Sciatic nerve (tissue), 2 donors: ENCODE results near the gene KRTAP5-3. TPM values are rescaled to one million over a fixed set of nuclear protein-coding genes. Genes with fewer than 3 reads are reported as not detected.

Source experiments
- ATAC-seq: fragments of 200-7000 bp; cut with Tn5 transposase; one replicate; pipeline ENCODE4 v1.9.1; 2020; ENCODE audit warnings: mild to moderate bottlenecking, moderate library complexity
- DNase-seq: peaks from one replicate; pipeline ENCODE4 v3.0.0-alpha.2; 2020; ENCODE audit warnings: low spot score
- intact Hi-C: fragments of 100-400 bp; cut with DNase I; formaldehyde crosslinking; loops from one replicate; pipeline ENCODE4 v1.14.2; 2022
- total RNA-seq: library from RNA; stranded (reverse); fragmentation: NEBNext Ultra II Directional; extraction: Animal tissue kit (Norgen Biotek cat#: 25700); gene quantifications from one replicate; pipeline ENCODE4 v1.2.1, GENCODE V29; 2021
- donor health status: DM: no; HTN: no; CAD: no.
- donor health status: DM: no; HTN: no; CAD: no.

The KRTAP5-3 gene
- total RNA-seq, 1 donor from 2014 or later, result not detected

- DNase-seq, result no peak
- intact Hi-C loops, result no loop called here
- ATAC-seq, result no peak
Observed at GRCh38 chr11:1571760-1572196, 36.5 kb downstream of the KRTAP5-3 start.

- DNase-seq (peak; percentile 68), ATAC-seq (peak; percentile 3)
- intact Hi-C loops, result no loop called here
Observed at GRCh38 chr11:1570896-1571759, 37.1 kb downstream of the KRTAP5-3 start.

- intact Hi-C loops, result no loop called here
- ATAC-seq (no peak), DNase-seq (no peak)
Observed at GRCh38 chr11:1570531-1570895, 37.8 kb downstream of the KRTAP5-3 start.

GRCh38 chr11:1570001-1570453, 38.2 kb downstream of the KRTAP5-3 start:
- peak; percentile 64 for DNase-seq
- intact Hi-C loops, result no loop called here
- no peak for ATAC-seq

- intact Hi-C loops, result no loop called here
- DNase-seq, result peak; percentile 61
- ATAC-seq, result no peak
Observed at GRCh38 chr11:1569251-1569780, 38.9 kb downstream of the KRTAP5-3 start.

GRCh38 chr11:1568441-1568911, 39.8 kb downstream of the KRTAP5-3 start:
- ATAC-seq (no peak), DNase-seq (no peak)
- intact Hi-C loops, result no loop called here

GRCh38 chr11:1567721-1568100, 40.6 kb downstream of the KRTAP5-3 start:
- ATAC-seq, result no peak
- intact Hi-C loops, result no loop called here
- DNase-seq, result no peak

- ATAC-seq (no peak), DNase-seq (peak; percentile 60)
- intact Hi-C loops, result no loop called here
Observed at GRCh38 chr11:1567052-1567720, 41.1 kb downstream of the KRTAP5-3 start.

- intact Hi-C loops, result no loop called here
- DNase-seq (no peak), ATAC-seq (no peak)
Observed at GRCh38 chr11:1566381-1567051, 41.7 kb downstream of the KRTAP5-3 start.

- ATAC-seq (no peak), DNase-seq (no peak)
- intact Hi-C loops, result no loop called here
Observed at GRCh38 chr11:1565904-1566247, 42.4 kb downstream of the KRTAP5-3 start.

GRCh38 chr11:1565173-1565903, 42.9 kb downstream of the KRTAP5-3 start:
- DNase-seq (peak; percentile 63), ATAC-seq (no peak)
- intact Hi-C loops, result no loop called here

- intact Hi-C loops, result no loop called here
- ATAC-seq (peak; percentile 7), DNase-seq (peak; percentile 78)
Observed at GRCh38 chr11:1564535-1565172, 43.6 kb downstream of the KRTAP5-3 start.

GRCh38 chr11:1563697-1564534, 44.3 kb downstream of the KRTAP5-3 start:
- DNase-seq, result peak; percentile 60
- ATAC-seq, result no peak
- intact Hi-C loops, result no loop called here

GRCh38 chr11:1563149-1563638, 45.1 kb downstream of the KRTAP5-3 start:
- ATAC-seq, result no peak
- DNase-seq, result no peak
- intact Hi-C loops, result no loop called here

GRCh38 chr11:1562469-1563148, 45.7 kb downstream of the KRTAP5-3 start:
- DNase-seq (no peak), ATAC-seq (no peak)
- intact Hi-C loops, result no loop called here

GRCh38 chr11:1561955-1562354, 46.3 kb downstream of the KRTAP5-3 start:
- no peak for DNase-seq
- no peak for ATAC-seq
- intact Hi-C loops, result no loop called here

- DNase-seq, result no peak
- no peak for ATAC-seq
- intact Hi-C loops, result no loop called here
Observed at GRCh38 chr11:1561266-1561665, 47.0 kb downstream of the KRTAP5-3 start.
